ENCODE results near the gene MX2. TPM values are rescaled to one million over a fixed set of nuclear protein-coding genes. Genes with fewer than 3 reads are reported as not detected.

MX2 gene
- total RNA-seq, 1 donor = 2.6 TPM

- TF ChIP-seq CTCF (IDR thresholded peaks at IDR 0.05; ENCODE audit: insufficient read depth, low read depth, low read length) = no peak
- DNase-seq (ENCODE audit: low read depth) = no peak
These were observed 19.8 kb upstream of the MX2 start for GRCh38 chr21:41342035-41342434.

DNA sequence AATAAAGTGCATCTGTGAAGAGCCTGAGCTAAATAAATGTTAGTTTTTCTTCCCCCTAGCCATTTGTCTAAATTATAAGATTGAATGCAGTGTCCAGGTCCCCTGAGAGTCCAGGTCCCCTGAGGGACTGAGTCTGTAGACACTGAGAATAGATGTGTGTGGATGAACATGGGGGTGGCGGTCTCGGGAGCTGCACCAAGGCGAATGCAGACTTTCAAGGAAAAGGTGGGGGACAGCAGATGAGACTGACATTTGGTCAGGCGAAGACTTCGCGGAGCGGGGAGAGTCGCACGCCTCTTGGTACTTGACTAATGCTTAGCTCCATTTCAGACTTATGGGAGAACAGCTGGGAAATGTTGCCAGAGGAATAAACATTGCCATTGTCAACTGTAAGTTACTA, 17.7 kb upstream of the MX2 start:
- TF ChIP-seq CTCF (IDR thresholded peaks at IDR 0.05; ENCODE audit: insufficient read depth, low read depth, low read length) = no peak
- DNase-seq (ENCODE audit: low read depth) = no peak
- H3K4me3 ChIP-seq (ENCODE audit: low read depth, low read length) = no peak overlapping the region

More at GRCh38 chr21:41342035-41342434, 19.8 kb upstream of the MX2 start:
- no peak overlapping the region for H3K4me3 ChIP-seq (ENCODE audit: low read depth, low read length)

- H3K4me3 ChIP-seq (ENCODE audit: low read depth, low read length) = no peak overlapping the region
- no peak for TF ChIP-seq CTCF (IDR thresholded peaks at IDR 0.05; ENCODE audit: insufficient read depth, low read depth, low read length)
- no peak for DNase-seq (ENCODE audit: low read depth)
These were observed 16.5 kb upstream of the MX2 start for GRCh38 chr21:41345356-41345755.

DNA sequence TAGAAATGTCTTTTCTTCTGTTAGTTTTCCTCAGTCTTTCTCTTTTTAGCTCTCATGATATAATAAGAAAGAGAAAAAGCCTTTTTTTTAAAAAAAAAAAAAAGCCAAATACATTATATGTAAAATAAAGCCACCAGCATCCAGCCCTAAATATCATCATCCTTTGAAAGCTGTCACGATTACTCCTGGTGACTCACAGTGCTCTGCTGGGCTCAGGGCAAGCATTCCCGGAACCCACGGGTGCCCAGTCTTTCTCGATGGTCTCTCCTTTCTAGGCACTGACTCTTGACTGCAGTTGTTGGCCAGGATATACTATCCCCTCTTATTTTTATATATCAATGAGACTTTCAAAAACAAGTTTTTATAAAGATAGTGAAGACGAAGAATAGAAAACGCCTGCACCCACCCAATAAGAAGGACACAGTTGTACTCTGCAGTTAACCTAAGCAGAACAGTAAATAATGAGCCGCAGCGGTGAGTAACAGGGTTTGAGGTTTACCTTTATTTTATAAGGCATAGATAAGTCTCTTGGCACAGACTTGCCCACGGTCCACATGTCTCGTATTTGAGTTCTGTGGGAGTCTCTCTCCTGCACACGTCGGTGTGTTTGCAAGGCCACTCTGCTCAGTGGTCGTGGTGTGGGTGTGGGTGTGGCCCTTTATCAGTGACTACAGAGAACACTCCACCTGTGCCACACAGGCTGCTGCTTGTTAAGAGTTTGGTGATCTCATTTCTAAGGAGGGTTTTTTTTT, 15.7 kb upstream of the MX2 start:
- H3K4me3 ChIP-seq (ENCODE audit: low read depth, low read length) = no peak overlapping the region
- no peak for TF ChIP-seq CTCF (IDR thresholded peaks at IDR 0.05; ENCODE audit: insufficient read depth, low read depth, low read length)
- DNase-seq (ENCODE audit: low read depth) = no peak

- no peak for TF ChIP-seq CTCF (IDR thresholded peaks at IDR 0.05; ENCODE audit: insufficient read depth, low read depth, low read length)
- no peak overlapping the region for H3K4me3 ChIP-seq (ENCODE audit: low read depth, low read length)
- no peak for DNase-seq (ENCODE audit: low read depth)
These were observed 15.1 kb upstream of the MX2 start for GRCh38 chr21:41346758-41347157.

GRCh38 chr21:41348434-41348833, 13.4 kb upstream of the MX2 start:
- H3K4me3 ChIP-seq (ENCODE audit: low read depth, low read length) = no peak overlapping the region
- TF ChIP-seq CTCF (IDR thresholded peaks at IDR 0.05; ENCODE audit: insufficient read depth, low read depth, low read length) = no peak
- no peak for DNase-seq (ENCODE audit: low read depth)

GRCh38 chr21:41349126-41349525, 12.7 kb upstream of the MX2 start:
- no peak for TF ChIP-seq CTCF (IDR thresholded peaks at IDR 0.05; ENCODE audit: insufficient read depth, low read depth, low read length)
- no peak for DNase-seq (ENCODE audit: low read depth)
- H3K4me3 ChIP-seq (ENCODE audit: low read depth, low read length) = no peak overlapping the region

Data from fibroblast of villous mesenchyme (primary cell).